LNCAP (cell line): ENCODE measurements around the gene TENT4B.

Source experiments
- CTCF ChIP-seq: fragments of 450-650 bp; IDR thresholded peaks from 2 replicates; pipeline ENCODE4 v1.5.1; 2017; ENCODE audit warnings: mild to moderate bottlenecking

Gene TENT4B

GRCh38 chr16:50227665-50228064, 74.6 kb downstream of the TENT4B start:
- no peak for TF ChIP-seq CTCF

GRCh38 chr16:50228364-50228868, 75.3 kb downstream of the TENT4B start:
- TF ChIP-seq CTCF = no peak

GRCh38 chr16:50229149-50229726, 76.1 kb downstream of the TENT4B start:
- no peak for TF ChIP-seq CTCF

- TF ChIP-seq CTCF = no peak
These were observed 81.9 kb downstream of the TENT4B start for GRCh38 chr16:50234771-50235556.

- no peak for TF ChIP-seq CTCF
These were observed 82.5 kb downstream of the TENT4B start for GRCh38 chr16:50235581-50235980.

- TF ChIP-seq CTCF = no peak
These were observed 85.2 kb downstream of the TENT4B start for GRCh38 chr16:50238314-50238713.

GRCh38 chr16:50238868-50239301, 85.8 kb downstream of the TENT4B start:
- no peak for TF ChIP-seq CTCF
